Esophagus mucosa (tissue), 1 donor: Measurements from ENCODE around the gene PXYLP1. TPM values are rescaled to one million over a fixed set of nuclear protein-coding genes. Genes with fewer than 3 reads are reported as not detected.

Experiments used
- total RNA-seq: library from RNA; stranded (reverse); gene quantifications from one replicate; pipeline ENCODE4 v1.2.4, GENCODE V29; 2023
- donor health status: DM: yes; HTN: yes; CAD: no.

PXYLP1 gene
- total RNA-seq, 1 donor from 2014 or later, result 1.5 TPM

Other genes starting within 250 kb of the PXYLP1 start
- gene SPSB4, start 180.5 kb upstream of the PXYLP1 start, total RNA-seq, result not detected
- 18.4 TPM for gene ZBTB38, start 136.7 kb downstream of the PXYLP1 start, total RNA-seq